PC-9 (cell line): ENCODE measurements around the gene GOT1. TPM values are rescaled to one million over a fixed set of nuclear protein-coding genes. Genes with fewer than 3 reads are reported as not detected.

ENCODE experiments used
- BruUV-seq: library from RNA; stranded (reverse); fragments of 400-500 nt; replicated peaks from 2 replicates; lab custom pipeline; 2021; lab: Mats Ljungman, UMichigan
- CTCF ChIA-PET: fragments of 300-600 bp; sonication (Branson Sonifier 250); formaldehyde crosslinking; loops from one replicate; lab custom pipeline; 2022; ENCODE audit warnings: antibody characterized with exemption; lab: Charles Lee
- POLR2A ChIA-PET: fragments of 300-600 bp; sonication (Branson Sonifier 250); formaldehyde crosslinking; loops from one replicate; lab custom pipeline; 2022; ENCODE audit warnings: antibody characterized with exemption; ENCODE audit not compliant: unreplicated experiment; lab: Charles Lee
- DNase-seq, 2 experiments: peaks; one replicate each; pipeline versions ENCODE4 v3.0.0 to v3.0.0-alpha.2; 2015 to 2022; ENCODE audit warnings: mixed read lengths in 1 of 2
- H2AFZ ChIP-seq: fragments of 200-600 bp; sonication (generic); 2 replicates; pipeline ENCODE4 v1.8.1; 2017; ENCODE audit warnings: antibody characterized with exemption
- H3F3A ChIP-seq: fragments of 200-600 bp; sonication (generic); 2 replicates; pipeline ENCODE4 v1.8.1; 2017; ENCODE audit warnings: antibody characterized with exemption, mild to moderate bottlenecking, low read depth; ENCODE audit not compliant: insufficient read depth
- H3K27ac ChIP-seq: fragments of 200-600 bp; sonication (generic); 2 replicates; pipeline ENCODE4 v1.6.1; 2016; ENCODE audit warnings: mixed run types
- H3K27me3 ChIP-seq: fragments of 200-600 bp; sonication (generic); 2 replicates; pipeline ENCODE4 v1.6.1; 2016; ENCODE audit warnings: low read depth, mixed run types; ENCODE audit not compliant: insufficient read depth
- H3K36me3 ChIP-seq: fragments of 200-600 bp; sonication (generic); 2 replicates; pipeline ENCODE4 v1.6.1; 2016; ENCODE audit warnings: low read depth, mixed run types
- H3K4me1 ChIP-seq: fragments of 200-600 bp; sonication (generic); replicated peaks from 2 replicates; pipeline ENCODE4 v1.6.1; 2016; ENCODE audit warnings: mixed run types; ENCODE audit not compliant: insufficient read depth
- H3K4me2 ChIP-seq: fragments of 200-600 bp; sonication (generic); 2 replicates; pipeline ENCODE4 v1.6.1; 2017; ENCODE audit warnings: mixed run types
- H3K4me3 ChIP-seq: fragments of 200-600 bp; sonication (generic); 2 replicates; pipeline ENCODE4 v1.6.1; 2016; ENCODE audit warnings: mixed run types
- H3K79me2 ChIP-seq: fragments of 200-600 bp; sonication (generic); 2 replicates; pipeline ENCODE4 v1.6.1; 2017; ENCODE audit warnings: low read depth, mixed run types
- H3K9me2 ChIP-seq: fragments of 200-600 bp; sonication (generic); 2 replicates; pipeline ENCODE4 v1.8.1; 2017; ENCODE audit warnings: mild to moderate bottlenecking; ENCODE audit not compliant: insufficient read depth
- H3K9me3 ChIP-seq: fragments of 200-600 bp; sonication (generic); 2 replicates; pipeline ENCODE4 v1.8.1; 2016; ENCODE audit warnings: low read depth; ENCODE audit not compliant: insufficient read depth
- H4K20me1 ChIP-seq: fragments of 200-600 bp; sonication (generic); 2 replicates; pipeline ENCODE4 v1.8.1; 2017; ENCODE audit not compliant: insufficient read depth
- EZH2 ChIP-seq: fragments of 200-600 bp; sonication (generic); IDR thresholded peaks from 2 replicates; pipeline ENCODE4 v1.8.0; 2017; ENCODE audit warnings: antibody characterized with exemption, low read depth
- intact Hi-C: fragments of 100-400 bp; cut with micrococcal nuclease; formaldehyde crosslinking; loops from one replicate; pipeline ENCODE4 v1.10.0; 2022; ENCODE audit not compliant: unreplicated experiment
- total RNA-seq: library from RNA; stranded (reverse); gene quantifications from 2 replicates; pipeline ENCODE4 v1.2.3, GENCODE V29; 2021
- TF ChIP-seq, protein P1 (sequence below): fragments of 200-600 bp; sonication (generic); conservative IDR thresholded peaks from 2 replicates; pipeline ENCODE4 v1.6.1; 2017; ENCODE audit warnings: mixed run types, antibody characterized with exemption, mild to moderate bottlenecking, moderate library complexity

The GOT1 gene
- total RNA-seq, 1 experiment from 2014 or later = 28.6 TPM

DNA sequence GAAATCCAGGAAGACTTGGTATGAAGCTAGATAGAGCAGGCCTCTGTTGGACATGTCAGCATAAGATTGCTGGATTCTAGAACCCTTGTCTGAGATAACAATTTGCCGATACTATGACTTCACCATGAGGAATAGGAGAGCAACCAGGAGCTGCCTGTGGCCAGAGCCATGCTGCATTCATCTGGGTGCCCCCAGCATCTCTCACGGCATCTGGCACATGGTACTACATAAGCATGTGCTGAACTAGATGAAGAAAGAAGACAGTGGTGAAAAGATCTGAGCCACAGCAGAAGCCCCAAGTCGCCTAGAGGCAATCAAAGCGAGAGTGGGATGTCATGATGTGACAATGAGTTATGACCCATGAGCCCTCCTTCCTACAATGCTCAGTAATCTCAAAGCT, 19.5 kb downstream of the GOT1 start:
- H3K4me3 ChIP-seq = no peak overlapping the region
- POLR2A ChIA-PET = no interaction called here

DNA sequence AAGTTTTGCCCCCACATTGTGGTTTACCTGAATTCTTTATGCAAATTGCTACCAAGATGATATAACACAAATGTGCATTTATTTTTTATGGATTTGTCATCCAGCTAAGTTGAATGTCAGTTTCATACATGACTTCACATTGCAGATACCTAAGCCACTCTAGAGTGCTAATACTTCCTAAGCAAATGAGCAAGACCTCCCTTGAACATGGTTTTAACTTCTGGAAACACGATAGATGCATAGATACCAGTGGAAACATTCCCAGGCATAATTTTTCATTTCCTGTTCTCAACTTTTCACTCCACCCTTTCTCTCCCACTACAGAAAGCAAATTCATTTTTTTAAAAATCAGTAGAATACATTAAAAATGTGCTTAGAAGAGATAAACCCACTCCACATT, 20.3 kb downstream of the GOT1 start:
- Histone ChIP-seq H3K4me2 (no peak overlapping the region), H3K9me3 (no peaks in the 10 kb centered on the region), H3K4me3 (no peak overlapping the region), H3K27me3 (no peaks in the 10 kb centered on the region), H3K36me3 (no peaks in the 10 kb centered on the region), H3F3A (no peaks in the 10 kb centered on the region), H3K27ac (no peak overlapping the region), H4K20me1 (no peaks in the 10 kb centered on the region; the same call in 1 of the 2 replicates), H2AFZ (no peak overlapping the region), H3K9me2 (no peaks in the 10 kb centered on the region), H3K79me2 (no peaks in the 10 kb centered on the region), H3K4me1 (no peaks in the 10 kb centered on the region)
- DNase-seq = no peak
- ChIA-PET CTCF (no interaction called here), POLR2A (no interaction called here)
- intact Hi-C loops = no loop called here
- BruUV-seq = no TSS peak
- TF ChIP-seq, protein P1, sequence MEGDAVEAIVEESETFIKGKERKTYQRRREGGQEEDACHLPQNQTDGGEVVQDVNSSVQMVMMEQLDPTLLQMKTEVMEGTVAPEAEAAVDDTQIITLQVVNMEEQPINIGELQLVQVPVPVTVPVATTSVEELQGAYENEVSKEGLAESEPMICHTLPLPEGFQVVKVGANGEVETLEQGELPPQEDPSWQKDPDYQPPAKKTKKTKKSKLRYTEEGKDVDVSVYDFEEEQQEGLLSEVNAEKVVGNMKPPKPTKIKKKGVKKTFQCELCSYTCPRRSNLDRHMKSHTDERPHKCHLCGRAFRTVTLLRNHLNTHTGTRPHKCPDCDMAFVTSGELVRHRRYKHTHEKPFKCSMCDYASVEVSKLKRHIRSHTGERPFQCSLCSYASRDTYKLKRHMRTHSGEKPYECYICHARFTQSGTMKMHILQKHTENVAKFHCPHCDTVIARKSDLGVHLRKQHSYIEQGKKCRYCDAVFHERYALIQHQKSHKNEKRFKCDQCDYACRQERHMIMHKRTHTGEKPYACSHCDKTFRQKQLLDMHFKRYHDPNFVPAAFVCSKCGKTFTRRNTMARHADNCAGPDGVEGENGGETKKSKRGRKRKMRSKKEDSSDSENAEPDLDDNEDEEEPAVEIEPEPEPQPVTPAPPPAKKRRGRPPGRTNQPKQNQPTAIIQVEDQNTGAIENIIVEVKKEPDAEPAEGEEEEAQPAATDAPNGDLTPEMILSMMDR = no peak
- no peak for TF ChIP-seq EZH2

More for the DNA sequence above, 19.5 kb downstream of the GOT1 start:
- no peaks in the 10 kb centered on the region for H3K79me2 ChIP-seq
- no peaks in the 10 kb centered on the region; the same call in 1 of the 2 replicates for H4K20me1 ChIP-seq
- intact Hi-C loops = no loop called here
- no peaks in the 10 kb centered on the region for H3K9me3 ChIP-seq
- no peak overlapping the region for H3K4me2 ChIP-seq
- H3K36me3 ChIP-seq = no peaks in the 10 kb centered on the region
- CTCF ChIA-PET = no interaction called here
- H3K27ac ChIP-seq = no peak overlapping the region
- H3K4me1 ChIP-seq = no peaks in the 10 kb centered on the region
- H3K9me2 ChIP-seq = no peaks in the 10 kb centered on the region
- DNase-seq = no peak
- BruUV-seq = no TSS peak
- H3K27me3 ChIP-seq = no peaks in the 10 kb centered on the region
- TF ChIP-seq, protein P1 = no peak
- TF ChIP-seq EZH2 = no peak
- no peak overlapping the region for H2AFZ ChIP-seq
- H3F3A ChIP-seq = no peaks in the 10 kb centered on the region

DNA sequence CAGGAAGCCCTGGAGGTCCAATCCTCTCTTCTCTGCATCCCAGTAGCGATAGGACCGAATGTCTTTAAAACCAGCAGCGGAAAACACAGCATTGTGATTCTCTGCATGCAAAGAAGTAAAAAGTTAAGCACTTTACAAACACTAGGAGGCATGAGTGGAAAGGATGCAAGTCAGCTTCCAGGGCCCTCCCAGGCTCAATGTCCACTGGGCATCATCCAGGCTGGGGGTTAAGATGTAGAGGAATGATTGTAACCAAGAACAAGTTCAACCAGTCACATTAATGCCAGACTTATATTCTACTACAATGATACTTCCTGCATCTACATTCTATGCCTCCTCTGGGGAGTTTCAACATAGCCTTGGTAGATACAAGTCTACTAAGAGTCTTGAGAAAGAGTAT, 24.3 kb downstream of the GOT1 start:
- ChIA-PET CTCF (no interaction called here), POLR2A (no interaction called here)
- no peaks in the 10 kb centered on the region for H3K9me3 ChIP-seq
- H3K36me3 ChIP-seq = no peaks in the 10 kb centered on the region; the same call in 1 of the 2 replicates
- BruUV-seq = no TSS peak
- no peaks in the 10 kb centered on the region for H3K9me2 ChIP-seq
- no peak overlapping the region for H3K4me3 ChIP-seq
- no peak overlapping the region for H3K4me2 ChIP-seq
- no peak overlapping the region for H3K27ac ChIP-seq
- H3K27me3 ChIP-seq = no peaks in the 10 kb centered on the region
- no peaks in the 10 kb centered on the region for H3K4me1 ChIP-seq
- no peak for TF ChIP-seq EZH2
- TF ChIP-seq, protein P1 = no peak
- intact Hi-C loops = no loop called here
- H2AFZ ChIP-seq = no peak overlapping the region
- H3K79me2 ChIP-seq = no peaks in the 10 kb centered on the region
- no peaks in the 10 kb centered on the region for H4K20me1 ChIP-seq
- H3F3A ChIP-seq = no peaks in the 10 kb centered on the region
- peak in 1 of 2 experiments; percentile 59 for DNase-seq
